H9 (cell line): Measurements from ENCODE around the gene CTCFL. TPM values are rescaled to one million over a fixed set of nuclear protein-coding genes. Genes with fewer than 3 reads are reported as not detected.

Experiments used
- DNase-seq: peaks from one replicate; pipeline ENCODE4 v3.0.0-alpha.2; 2017
- H2AFZ ChIP-seq: one replicate; pipeline ENCODE4 v1.6.1; 2013; ENCODE audit warnings: mild to moderate bottlenecking, low read length, control low read depth, moderate library complexity
- H2AK5ac ChIP-seq: 2 replicates; pipeline ENCODE4 v1.6.1; 2013; ENCODE audit warnings: low read length, control low read depth, mixed read lengths; ENCODE audit not compliant: insufficient read length
- H2BK120ac ChIP-seq: one replicate; pipeline ENCODE4 v1.6.1; 2013; ENCODE audit warnings: low read depth, mild to moderate bottlenecking, low read length, control low read depth, inconsistent platforms; ENCODE audit not compliant: poor library complexity, severe bottlenecking
- H2BK12ac ChIP-seq: 2 replicates; pipeline ENCODE4 v1.6.1; 2013; ENCODE audit warnings: low read length, control low read depth, mixed read lengths, low read depth; ENCODE audit not compliant: insufficient read length
- H2BK15ac ChIP-seq: 2 replicates; pipeline ENCODE4 v1.6.1; 2013; ENCODE audit warnings: low read depth, low read length, control low read depth
- H2BK20ac ChIP-seq: one replicate; pipeline ENCODE4 v1.6.1; 2013; ENCODE audit warnings: low read depth, mild to moderate bottlenecking, low read length, control low read depth, inconsistent platforms; ENCODE audit not compliant: poor library complexity, severe bottlenecking
- H2BK5ac ChIP-seq: 2 replicates; pipeline ENCODE4 v1.6.1; 2013; ENCODE audit warnings: low read length, control low read depth, mixed read lengths; ENCODE audit not compliant: insufficient read length
- H3K14ac ChIP-seq: 2 replicates; pipeline ENCODE4 v1.6.1; 2013; ENCODE audit warnings: low read length, control low read depth; ENCODE audit not compliant: insufficient read depth
- H3K18ac ChIP-seq: 2 replicates; pipeline ENCODE4 v1.6.1; 2013; ENCODE audit warnings: low read depth, mild to moderate bottlenecking, mixed read lengths, low read length, control low read depth; ENCODE audit not compliant: insufficient read length
- H3K23ac ChIP-seq: 2 replicates; pipeline ENCODE4 v1.6.1; 2013; ENCODE audit warnings: low read length, control low read depth, mixed read lengths, low read depth; ENCODE audit not compliant: insufficient read length
- H3K23me2 ChIP-seq: 2 replicates; pipeline ENCODE4 v1.6.1; 2013; ENCODE audit warnings: low read depth, mild to moderate bottlenecking, mixed read lengths, low read length, control low read depth; ENCODE audit not compliant: insufficient read length, poor library complexity, severe bottlenecking
- H3K27ac ChIP-seq: 2 replicates; pipeline ENCODE4 v1.5.1; 2013; ENCODE audit warnings: low read length, control low read depth, mixed read lengths, low read depth; ENCODE audit not compliant: insufficient read length
- H3K27me3 ChIP-seq: 2 replicates; pipeline ENCODE4 v1.6.1; 2013; ENCODE audit warnings: low read length, control low read depth, inconsistent platforms; ENCODE audit not compliant: insufficient read depth
- H3K4ac ChIP-seq: 2 replicates; pipeline ENCODE4 v1.6.1; 2013; ENCODE audit warnings: low read depth, mild to moderate bottlenecking, control low read depth, inconsistent platforms, low read length, moderate library complexity
- H3K4me1 ChIP-seq: 2 replicates; pipeline ENCODE4 v1.6.1; 2013; ENCODE audit warnings: low read length, control low read depth, inconsistent platforms; ENCODE audit not compliant: insufficient read depth
- H3K4me2 ChIP-seq: 2 replicates; pipeline ENCODE4 v1.6.1; 2013; ENCODE audit warnings: low read length, control low read depth, mixed read lengths; ENCODE audit not compliant: insufficient read length, insufficient read depth
- H3K56ac ChIP-seq: 2 replicates; pipeline ENCODE4 v1.6.1; 2013; ENCODE audit warnings: low read depth, mild to moderate bottlenecking, mixed read lengths, low read length, control low read depth; ENCODE audit not compliant: insufficient read length
- H3K79me1 ChIP-seq: 2 replicates; pipeline ENCODE4 v1.6.1; 2013; ENCODE audit warnings: low read depth, mild to moderate bottlenecking, moderate library complexity, low read length, control low read depth, inconsistent platforms; ENCODE audit not compliant: insufficient read depth, poor library complexity, severe bottlenecking
- H3K79me2 ChIP-seq: 2 replicates; pipeline ENCODE4 v1.6.1; 2013; ENCODE audit warnings: low read length, control low read depth, inconsistent platforms; ENCODE audit not compliant: insufficient read depth
- H3K9ac ChIP-seq: 2 replicates; pipeline ENCODE4 v1.6.1; 2013; ENCODE audit warnings: low read length, control low read depth, mixed read lengths; ENCODE audit not compliant: insufficient read length; ENCODE audit errors: extremely low read depth
- H3K9me3 ChIP-seq: one replicate; pipeline ENCODE4 v1.6.1; 2013; ENCODE audit warnings: low read depth, low read length, inconsistent platforms; ENCODE audit not compliant: control insufficient read depth
- H3T11ph ChIP-seq: one replicate; pipeline ENCODE4 v1.6.1; 2013; ENCODE audit warnings: mild to moderate bottlenecking, low read length, control low read depth, inconsistent platforms
- H4K20me1 ChIP-seq: one replicate; pipeline ENCODE4 v1.6.1; 2013; ENCODE audit not compliant: control insufficient read depth, insufficient read length, insufficient read depth
- H4K5ac ChIP-seq: 2 replicates; pipeline ENCODE4 v1.6.1; 2013; ENCODE audit warnings: low read depth, mild to moderate bottlenecking, mixed read lengths, low read length, control low read depth; ENCODE audit not compliant: insufficient read length
- H4K8ac ChIP-seq: replicated peaks from 2 replicates; pipeline ENCODE4 v1.6.1; 2013; ENCODE audit warnings: low read length, control low read depth, mixed read lengths, low read depth; ENCODE audit not compliant: insufficient read length
- H4K91ac ChIP-seq: 2 replicates; pipeline ENCODE4 v1.6.1; 2013; ENCODE audit warnings: low read depth, mild to moderate bottlenecking, moderate library complexity, mixed read lengths, low read length, control low read depth; ENCODE audit not compliant: insufficient read length
- H3K27ac Mint-ChIP-seq, 3 experiments: 2 replicates in 2 of 3; 3 replicates in 1 of 3; pipeline ENCODE4 v1.8.0; 2020 to 2021; ENCODE audit warnings: mixed read lengths in 3 of 3, mild to moderate bottlenecking in 1 of 3, moderate library complexity in 1 of 3
- H3K27me3 Mint-ChIP-seq: 2 replicates; pipeline ENCODE4 v1.8.0; 2021; ENCODE audit warnings: low read depth, mild to moderate bottlenecking, moderate library complexity, mixed read lengths
- H3K36me3 Mint-ChIP-seq, 3 experiments: 2 replicates in 2 of 3; 3 replicates in 1 of 3; pipeline ENCODE4 v1.8.0; 2020 to 2021; ENCODE audit warnings: low read depth in 3 of 3, mixed read lengths in 3 of 3; ENCODE audit not compliant: insufficient read depth in 1 of 3
- H3K4me1 Mint-ChIP-seq, 2 experiments: 2 replicates each; pipeline ENCODE4 v1.8.0; 2020; ENCODE audit warnings: mixed read lengths in 2 of 2
- H3K4me3 Mint-ChIP-seq, 2 experiments: 2 replicates in 1 of 2; 3 replicates in 1 of 2; pipeline ENCODE4 v1.8.0; 2020 to 2021; ENCODE audit warnings: mild to moderate bottlenecking in 2 of 2, mixed read lengths in 2 of 2, moderate library complexity in 1 of 2
- H3K9me3 Mint-ChIP-seq, 2 experiments: 2 replicates in 1 of 2; 3 replicates in 1 of 2; pipeline ENCODE4 v1.8.0; 2020; ENCODE audit warnings: mild to moderate bottlenecking in 2 of 2, mixed read lengths in 2 of 2, moderate library complexity in 1 of 2
- WGBS: extraction: QIAGEN DNeasy Blood & Tissue Kit; methylation state at CpG from one replicate; pipeline ENCODE4 v1.1.7; 2013; ENCODE audit warnings: missing lambda C conversion rate, low lambda C conversion rate, mixed read lengths; ENCODE audit not compliant: insufficient read length; ENCODE audit errors: extremely low coverage; 5-methylcytosine and 5-hydroxymethylcytosine counted together
- total RNA-seq: library from RNA; stranded (reverse); gene quantifications from 2 replicates; pipeline ENCODE4 v1.2.1, GENCODE V29; 2021
- TF ChIP-seq, protein P1 (sequence below): fragments of 200-600 bp; sonication (generic); conservative IDR thresholded peaks from 3 replicates; pipeline ENCODE4 v1.8.0; 2021; ENCODE audit warnings: antibody characterized with exemption, mild to moderate bottlenecking

Gene CTCFL
- total RNA-seq, 1 experiment from 2014 or later: 0.90 TPM

- Histone ChIP-seq H3K79me1 (no peaks in the 10 kb centered on the region), H4K20me1 (no peaks in the 10 kb centered on the region), H3K27me3 (no peaks in the 10 kb centered on the region), H2BK15ac (no peak overlapping the region), H4K5ac (no peak overlapping the region), H2AK5ac (no peak overlapping the region), H2BK120ac (no peak overlapping the region), H3K9ac (no peak overlapping the region), H3K4ac (no peak overlapping the region), H3K56ac (no peak overlapping the region), H3T11ph (no peak overlapping the region), H3K18ac (no peak overlapping the region), H3K27ac (no peak overlapping the region), H4K8ac (no peak overlapping the region), H3K4me1 (peaks cover 4% of the 10 kb centered on the region; the same call in 1 of the 2 replicates), H2AFZ (no peak overlapping the region), H2BK5ac (no peak overlapping the region), H3K23me2 (no peaks in the 10 kb centered on the region), H2BK12ac (no peak overlapping the region), H4K91ac (no peak overlapping the region), H3K14ac (no peak overlapping the region; the same call in 1 of the 2 replicates), H3K9me3 (no peaks in the 10 kb centered on the region), H3K23ac (no peak overlapping the region), H3K79me2 (no peaks in the 10 kb centered on the region), H2BK20ac (no peak overlapping the region), H3K4me2 (no peak overlapping the region)
- Mint-ChIP-seq H3K27me3 (peaks cover 2% of the 10 kb centered on the region), H3K36me3 (peaks cover 0 to 4% (median 0%) of the 10 kb centered on the region in 3 experiments; a peak in 2 of 7 replicates), H3K9me3 (peaks cover 4% of the 10 kb centered on the region in 2 experiments; a peak in 2 of 5 replicates), H3K4me3 (no peak overlapping the region; a peak in 1 of 5 replicates), H3K27ac (no peak overlapping the region), H3K4me1 (peaks cover 39 to 50% of the 10 kb centered on the region in 2 experiments)
- TF ChIP-seq, protein P1, sequence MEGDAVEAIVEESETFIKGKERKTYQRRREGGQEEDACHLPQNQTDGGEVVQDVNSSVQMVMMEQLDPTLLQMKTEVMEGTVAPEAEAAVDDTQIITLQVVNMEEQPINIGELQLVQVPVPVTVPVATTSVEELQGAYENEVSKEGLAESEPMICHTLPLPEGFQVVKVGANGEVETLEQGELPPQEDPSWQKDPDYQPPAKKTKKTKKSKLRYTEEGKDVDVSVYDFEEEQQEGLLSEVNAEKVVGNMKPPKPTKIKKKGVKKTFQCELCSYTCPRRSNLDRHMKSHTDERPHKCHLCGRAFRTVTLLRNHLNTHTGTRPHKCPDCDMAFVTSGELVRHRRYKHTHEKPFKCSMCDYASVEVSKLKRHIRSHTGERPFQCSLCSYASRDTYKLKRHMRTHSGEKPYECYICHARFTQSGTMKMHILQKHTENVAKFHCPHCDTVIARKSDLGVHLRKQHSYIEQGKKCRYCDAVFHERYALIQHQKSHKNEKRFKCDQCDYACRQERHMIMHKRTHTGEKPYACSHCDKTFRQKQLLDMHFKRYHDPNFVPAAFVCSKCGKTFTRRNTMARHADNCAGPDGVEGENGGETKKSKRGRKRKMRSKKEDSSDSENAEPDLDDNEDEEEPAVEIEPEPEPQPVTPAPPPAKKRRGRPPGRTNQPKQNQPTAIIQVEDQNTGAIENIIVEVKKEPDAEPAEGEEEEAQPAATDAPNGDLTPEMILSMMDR: no peak
- no CpG with 5 or more reads among the region's 12 CpGs for WGBS
- DNase-seq: no peak
These were observed 53.2 kb downstream of the CTCFL start for GRCh38 chr20:57471496-57472372.
